LoVo (cell line): Measurements from ENCODE around the gene PRPF6.
"Not testable (repeated sequence)": the region's sequence is repeated elsewhere in the genome, so short reads cannot be mapped to it uniquely, and the experiment has no call there.

ENCODE experiments used
- DNase-seq: peaks from one replicate; pipeline ENCODE4 v3.0.0-alpha.2; 2016; ENCODE audit warnings: low spot score

The PRPF6 gene

GRCh38 chr20:64012385-64013154 lies 31.6 kb downstream of the PRPF6 start:
- not testable (repeated sequence) for DNase-seq

GRCh38 chr20:64015635-64016034 lies 34.7 kb downstream of the PRPF6 start:
- DNase-seq = no peak

GRCh38 chr20:64021124-64021975 lies 40.4 kb downstream of the PRPF6 start:
- no peak for DNase-seq

- DNase-seq = no peak
Measured at GRCh38 chr20:64022671-64023360, 41.9 kb downstream of the PRPF6 start.

- DNase-seq = no peak
Measured at GRCh38 chr20:64023361-64024140, 42.6 kb downstream of the PRPF6 start.

GRCh38 chr20:64024141-64024990 lies 43.4 kb downstream of the PRPF6 start:
- no peak for DNase-seq

GRCh38 chr20:64025101-64025825 lies 44.3 kb downstream of the PRPF6 start:
- no peak for DNase-seq

GRCh38 chr20:64025826-64026412 lies 45.0 kb downstream of the PRPF6 start:
- no peak for DNase-seq

- DNase-seq = no peak
Measured at GRCh38 chr20:64027981-64028685, 47.2 kb downstream of the PRPF6 start.

GRCh38 chr20:64029293-64030117 lies 48.6 kb downstream of the PRPF6 start:
- DNase-seq = no peak

GRCh38 chr20:64030371-64031134 lies 49.6 kb downstream of the PRPF6 start:
- DNase-seq = no peak

GRCh38 chr20:64031822-64032314 lies 50.9 kb downstream of the PRPF6 start:
- no peak for DNase-seq

- DNase-seq = no peak
Measured at GRCh38 chr20:64032706-64033624, 52.0 kb downstream of the PRPF6 start.

GRCh38 chr20:64033981-64034493 lies 53.1 kb downstream of the PRPF6 start:
- DNase-seq = no peak

- DNase-seq = no peak
Measured at GRCh38 chr20:64035066-64035932, 54.4 kb downstream of the PRPF6 start.
